HG03064 (cell line): ENCODE results near the gene TMCC2.
"Not testable (repeated sequence)": the region's sequence is repeated elsewhere in the genome, so short reads cannot be mapped to it uniquely, and the experiment has no call there.

Experiments used
- ATAC-seq: cut with Tn5 transposase; IDR thresholded peaks from one replicate; pipeline ENCODE4 v1.9.1; 2021; ENCODE audit warnings: low read depth; ENCODE audit not compliant: unreplicated experiment

Gene TMCC2

GRCh38 chr1:205275133-205275532 lies 47.4 kb downstream of the TMCC2 start:
- ATAC-seq = no peak

GRCh38 chr1:205275916-205276688 lies 48.4 kb downstream of the TMCC2 start:
- no peak for ATAC-seq

- no peak for ATAC-seq
These were observed 48.9 kb downstream of the TMCC2 start for GRCh38 chr1:205276689-205277065.

GRCh38 chr1:205279986-205280385 lies 52.2 kb downstream of the TMCC2 start:
- ATAC-seq = no peak

GRCh38 chr1:205280666-205281395 lies 53.1 kb downstream of the TMCC2 start:
- not testable (repeated sequence) for ATAC-seq

- no peak for ATAC-seq
These were observed 55.8 kb downstream of the TMCC2 start for GRCh38 chr1:205283270-205284147.

GRCh38 chr1:205284420-205285144 lies 56.8 kb downstream of the TMCC2 start:
- ATAC-seq = no peak

- ATAC-seq = no peak
These were observed 57.8 kb downstream of the TMCC2 start for GRCh38 chr1:205285381-205286101.

- ATAC-seq = peak; percentile 33
These were observed 58.7 kb downstream of the TMCC2 start for GRCh38 chr1:205286335-205286950.

- ATAC-seq = no peak
These were observed 59.3 kb downstream of the TMCC2 start for GRCh38 chr1:205287076-205287475.

- ATAC-seq = peak; percentile 83
These were observed 60.2 kb downstream of the TMCC2 start for GRCh38 chr1:205287767-205288559.

GRCh38 chr1:205291596-205291995 lies 63.9 kb downstream of the TMCC2 start:
- ATAC-seq = no peak

GRCh38 chr1:205293350-205294074 lies 65.8 kb downstream of the TMCC2 start:
- no peak for ATAC-seq

GRCh38 chr1:205294175-205294917 lies 66.6 kb downstream of the TMCC2 start:
- ATAC-seq = no peak

GRCh38 chr1:205294934-205295333 lies 67.2 kb downstream of the TMCC2 start:
- no peak for ATAC-seq

- no peak for ATAC-seq
These were observed 68.4 kb downstream of the TMCC2 start for GRCh38 chr1:205296154-205296553.

GRCh38 chr1:205297546-205298177 lies 69.9 kb downstream of the TMCC2 start:
- ATAC-seq = not testable (repeated sequence)
